Measurements from ENCODE around the gene NR0B1. TPM values are rescaled to one million over a fixed set of nuclear protein-coding genes. Genes with fewer than 3 reads are reported as not detected.

Gene NR0B1
- total RNA-seq, 2 donors from 2014 or later, result not detected

Other genes with a start within 250 kb of the NR0B1 start
- gene MAGEB2, start 93.8 kb downstream of the NR0B1 start, total RNA-seq, result not detected
- not detected for gene MAGEB3, start 78.7 kb downstream of the NR0B1 start, total RNA-seq
- not detected for gene MAGEB4, start 67.4 kb downstream of the NR0B1 start, total RNA-seq
- not detected for gene MAGEB1, start 62.2 kb downstream of the NR0B1 start, total RNA-seq